Renal cortical epithelial cell (primary cell): ENCODE measurements around the gene ZC3H7A. TPM values are rescaled to one million over a fixed set of nuclear protein-coding genes. Genes with fewer than 3 reads are reported as not detected.
A peak's percentile ranks its signal among the peaks of the same experiment; 100 is the strongest.
"Not testable (repeated sequence)": the region's sequence is repeated elsewhere in the genome, so short reads cannot be mapped to it uniquely, and the experiment has no call there.

Experiments
- DNase-seq: peaks from one replicate; pipeline ENCODE4 v3.0.0-alpha.2; 2011; ENCODE audit warnings: low read depth
- total RNA-seq: library from RNA; depleted of rRNA; stranded (reverse); fragments of >200 nt; gene quantifications from 2 replicates; pipeline ENCODE4 v1.2.3, GENCODE V29; 2014

The ZC3H7A gene, protein sequence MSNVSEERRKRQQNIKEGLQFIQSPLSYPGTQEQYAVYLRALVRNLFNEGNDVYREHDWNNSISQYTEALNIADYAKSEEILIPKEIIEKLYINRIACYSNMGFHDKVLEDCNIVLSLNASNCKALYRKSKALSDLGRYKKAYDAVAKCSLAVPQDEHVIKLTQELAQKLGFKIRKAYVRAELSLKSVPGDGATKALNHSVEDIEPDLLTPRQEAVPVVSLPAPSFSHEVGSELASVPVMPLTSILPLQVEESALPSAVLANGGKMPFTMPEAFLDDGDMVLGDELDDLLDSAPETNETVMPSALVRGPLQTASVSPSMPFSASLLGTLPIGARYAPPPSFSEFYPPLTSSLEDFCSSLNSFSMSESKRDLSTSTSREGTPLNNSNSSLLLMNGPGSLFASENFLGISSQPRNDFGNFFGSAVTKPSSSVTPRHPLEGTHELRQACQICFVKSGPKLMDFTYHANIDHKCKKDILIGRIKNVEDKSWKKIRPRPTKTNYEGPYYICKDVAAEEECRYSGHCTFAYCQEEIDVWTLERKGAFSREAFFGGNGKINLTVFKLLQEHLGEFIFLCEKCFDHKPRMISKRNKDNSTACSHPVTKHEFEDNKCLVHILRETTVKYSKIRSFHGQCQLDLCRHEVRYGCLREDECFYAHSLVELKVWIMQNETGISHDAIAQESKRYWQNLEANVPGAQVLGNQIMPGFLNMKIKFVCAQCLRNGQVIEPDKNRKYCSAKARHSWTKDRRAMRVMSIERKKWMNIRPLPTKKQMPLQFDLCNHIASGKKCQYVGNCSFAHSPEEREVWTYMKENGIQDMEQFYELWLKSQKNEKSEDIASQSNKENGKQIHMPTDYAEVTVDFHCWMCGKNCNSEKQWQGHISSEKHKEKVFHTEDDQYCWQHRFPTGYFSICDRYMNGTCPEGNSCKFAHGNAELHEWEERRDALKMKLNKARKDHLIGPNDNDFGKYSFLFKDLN
- total RNA-seq = 34.2 and 77.0 TPM in 2 replicates

- peak; percentile 89 for DNase-seq
Observed at GRCh38 chr16:11797166-11797956, at the start of gene ZC3H7A. Gene ZC3H7A, minus strand, starts transcription at chr16:11797258. Its CDS starts 14,904 bp downstream, at chr16:11782354.

DNA sequence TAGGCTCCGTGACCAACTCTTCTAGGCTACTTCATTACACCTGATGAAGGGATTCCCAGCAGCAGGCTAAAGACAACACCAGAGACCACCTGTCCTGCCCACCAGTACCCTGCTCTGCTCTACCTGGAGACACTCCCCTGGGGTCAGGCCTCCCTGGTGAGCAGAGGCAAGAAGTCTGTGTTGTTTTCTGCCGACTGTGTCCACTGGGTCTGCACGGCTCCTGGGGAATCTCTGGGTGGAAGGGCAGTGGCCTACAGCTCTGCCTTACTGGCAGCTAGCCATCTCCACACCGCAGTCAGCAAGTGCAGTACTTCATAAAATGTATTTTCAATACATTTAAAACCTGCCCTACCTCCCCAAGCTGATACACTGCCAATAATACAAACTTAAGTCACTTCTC is 47.4 kb upstream of the ZC3H7A start:
- no peak for DNase-seq

- no peak for DNase-seq
Observed at GRCh38 chr16:11843861-11844260, 46.8 kb upstream of the ZC3H7A start.

DNA sequence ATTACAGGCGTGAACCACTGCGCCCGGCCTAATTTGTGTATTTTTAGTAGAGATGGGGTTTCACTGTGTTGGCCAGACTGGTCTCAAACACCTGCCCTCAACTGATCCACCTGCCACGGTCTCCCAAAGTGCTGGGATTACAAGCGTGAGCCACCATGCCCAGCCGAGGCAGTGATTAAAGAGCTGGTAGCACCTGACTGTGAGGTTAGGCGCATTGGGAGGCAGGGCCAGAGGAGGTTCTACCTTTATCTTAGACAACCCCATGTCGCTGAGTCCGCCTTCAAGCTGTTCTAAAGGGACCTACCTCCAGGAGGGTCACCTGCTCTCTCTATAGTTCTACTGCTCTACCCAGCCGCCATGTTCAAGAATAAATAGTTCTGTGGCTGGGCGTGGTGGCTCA is 46.1 kb upstream of the ZC3H7A start:
- DNase-seq = no peak

DNA sequence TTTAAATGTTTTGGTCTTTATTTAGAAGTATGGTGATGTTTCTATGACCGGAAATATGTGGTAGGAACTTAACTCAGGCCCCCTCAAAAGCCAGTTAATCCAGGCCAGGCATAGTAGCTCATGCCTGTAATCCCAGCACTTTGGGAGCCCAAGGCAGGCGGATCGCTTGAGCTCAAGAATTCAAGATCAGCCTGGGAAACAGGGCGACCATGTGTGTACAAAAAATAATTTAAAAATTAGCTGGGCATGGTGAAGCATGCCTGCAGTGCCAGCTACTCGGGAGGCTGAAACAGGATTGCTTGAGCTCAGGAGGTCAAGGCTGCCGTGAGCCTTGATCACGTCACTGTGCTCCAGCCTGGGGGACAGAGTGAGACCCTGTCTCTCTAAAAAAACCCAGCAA is 44.0 kb upstream of the ZC3H7A start:
- DNase-seq = no peak

DNA sequence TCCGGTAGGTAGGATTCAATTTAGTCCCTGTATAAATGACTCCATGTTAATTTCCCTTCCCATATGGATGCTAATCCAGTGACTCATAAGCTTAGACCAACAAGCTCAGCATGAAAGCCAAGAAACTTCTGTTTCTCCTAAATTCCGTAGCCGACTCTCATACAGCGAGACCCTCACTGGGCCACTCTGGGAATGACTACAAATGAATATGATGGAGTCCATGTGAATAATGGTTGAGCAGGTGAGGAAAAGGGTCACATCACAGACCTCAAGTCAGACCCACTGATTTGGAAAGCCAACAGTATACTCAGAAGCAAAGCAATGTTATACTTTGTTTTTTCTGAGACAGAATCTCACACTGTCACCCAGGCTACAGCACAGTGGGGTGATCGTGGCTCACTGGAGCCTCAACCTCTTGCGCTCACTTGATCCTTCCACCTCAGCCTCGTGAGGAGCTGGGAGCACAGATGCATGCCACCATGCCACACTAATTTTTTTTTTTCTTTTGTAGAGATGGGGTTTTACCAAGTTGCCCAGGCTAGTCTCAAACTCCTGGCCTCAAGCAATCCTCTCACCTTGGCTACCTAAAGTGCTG is 39.7 kb upstream of the ZC3H7A start:
- DNase-seq = peak; percentile 81

DNA sequence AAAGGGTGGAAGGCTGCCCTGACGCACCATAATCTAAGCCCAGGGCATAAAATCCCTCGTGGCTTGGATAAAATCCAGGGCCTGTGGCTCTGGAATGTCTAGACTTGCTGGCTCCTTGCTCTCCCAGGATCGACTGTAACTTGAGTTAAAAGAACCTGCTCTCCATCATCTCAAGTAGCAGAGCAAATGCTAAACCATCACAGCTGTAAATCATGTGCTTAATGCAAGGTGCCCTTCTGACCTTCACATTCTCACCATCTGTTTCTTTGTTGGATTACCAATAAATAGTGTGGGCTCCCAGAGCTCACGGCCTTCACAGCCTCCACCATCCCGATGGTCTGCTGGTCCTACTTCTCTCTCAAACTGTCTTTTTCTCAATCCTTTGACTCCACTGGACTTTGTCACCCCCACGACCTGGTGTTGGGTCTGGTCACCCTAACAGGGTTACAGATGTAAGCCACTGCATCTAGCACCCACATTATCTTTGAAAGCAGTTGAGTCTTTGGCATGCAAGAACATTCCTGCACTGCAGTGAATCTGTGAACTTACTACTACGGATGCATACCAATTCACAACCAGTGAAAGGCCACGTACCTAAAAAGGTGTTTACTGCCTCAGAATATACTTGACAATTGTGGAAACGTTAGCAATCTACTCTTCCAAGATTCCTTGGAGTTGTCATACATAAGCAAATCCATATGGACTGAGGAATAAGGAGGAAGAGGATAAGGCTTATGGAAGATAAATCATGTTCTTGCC is 39.0 kb upstream of the ZC3H7A start:
- DNase-seq = peak; percentile 12

- DNase-seq = no peak
Observed at GRCh38 chr16:11835309-11835708, 38.3 kb upstream of the ZC3H7A start.

GRCh38 chr16:11833951-11834695 is 37.1 kb upstream of the ZC3H7A start:
- DNase-seq = peak; percentile 53

GRCh38 chr16:11828696-11829095 is 31.6 kb upstream of the ZC3H7A start:
- DNase-seq = no peak

DNA sequence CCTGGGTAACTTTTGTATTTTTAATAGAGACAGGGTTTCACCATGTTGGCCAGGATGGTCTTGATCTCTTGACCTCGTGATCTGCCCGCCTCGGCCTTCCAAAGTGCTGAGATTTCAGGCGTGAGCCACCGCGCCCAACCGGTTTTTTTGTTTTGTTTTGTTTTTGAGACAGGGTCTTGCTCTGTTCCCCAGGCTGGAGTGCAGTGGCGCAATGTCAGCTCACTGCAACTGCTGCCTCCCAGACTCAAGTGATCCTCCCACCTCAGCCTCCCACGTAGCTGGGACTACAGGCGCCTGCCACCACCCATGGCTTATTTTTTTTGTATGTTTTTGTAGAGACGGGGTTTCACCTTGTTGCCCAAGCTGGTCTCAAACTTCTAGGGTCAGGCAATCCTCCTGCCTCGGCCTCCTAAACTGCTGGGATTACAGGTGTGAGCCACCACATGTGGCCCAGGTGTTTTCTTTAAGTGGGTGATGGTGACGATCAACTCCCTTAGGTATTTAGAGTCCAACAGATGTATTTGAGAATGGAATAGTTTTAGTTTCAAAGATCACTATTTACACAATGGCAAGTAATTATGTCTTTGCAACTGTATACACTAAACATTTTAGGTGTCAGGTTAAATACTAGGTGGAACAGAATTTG is 28.6 kb upstream of the ZC3H7A start:
- not testable (repeated sequence) for DNase-seq

- peak; percentile 49 for DNase-seq
Observed at GRCh38 chr16:11824362-11824761, 27.3 kb upstream of the ZC3H7A start.

GRCh38 chr16:11823645-11824044 is 26.6 kb upstream of the ZC3H7A start:
- not testable (repeated sequence) for DNase-seq

DNA sequence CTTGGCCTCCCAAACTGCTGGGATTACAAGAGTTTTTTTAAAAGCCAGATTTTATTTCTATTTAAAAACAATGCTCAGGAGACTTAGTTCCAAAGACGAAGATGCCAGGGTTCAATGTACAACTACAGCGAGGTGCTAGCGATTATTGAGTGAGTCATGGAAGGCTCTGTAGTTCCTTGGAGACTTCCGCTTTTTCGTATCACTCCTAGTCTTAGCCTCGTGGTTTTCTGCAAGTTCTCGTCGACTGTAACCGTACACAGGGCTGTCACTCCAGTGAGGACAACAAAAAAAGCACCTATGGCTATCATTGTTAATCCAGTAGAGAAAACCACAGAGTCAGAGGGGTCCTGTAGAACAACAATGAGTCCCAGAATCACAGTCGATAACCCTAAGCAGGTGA is 22.7 kb upstream of the ZC3H7A start:
- DNase-seq = no peak

- DNase-seq = not testable (repeated sequence)
Observed at GRCh38 chr16:11818970-11819369, 21.9 kb upstream of the ZC3H7A start.

DNA sequence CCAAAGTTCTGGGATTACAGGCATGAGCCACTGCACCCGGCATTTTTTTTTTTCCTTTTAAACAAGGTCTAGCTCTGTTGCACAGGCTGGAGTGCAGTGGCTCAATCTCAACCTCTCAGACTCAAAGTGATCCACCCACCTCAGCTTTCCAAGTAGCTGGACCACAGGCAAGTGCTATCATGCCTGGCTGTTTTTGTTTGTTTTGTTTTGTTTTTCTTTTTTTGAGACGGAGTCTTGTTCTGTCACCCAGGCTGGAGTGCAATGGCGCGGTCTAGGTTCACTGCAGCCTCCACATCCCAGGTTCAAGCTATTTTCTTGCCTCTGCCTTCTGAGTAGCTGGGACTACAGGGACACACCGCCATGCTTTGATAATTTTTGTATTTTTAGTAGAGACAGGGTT is 19.1 kb upstream of the ZC3H7A start:
- DNase-seq = no peak

DNA sequence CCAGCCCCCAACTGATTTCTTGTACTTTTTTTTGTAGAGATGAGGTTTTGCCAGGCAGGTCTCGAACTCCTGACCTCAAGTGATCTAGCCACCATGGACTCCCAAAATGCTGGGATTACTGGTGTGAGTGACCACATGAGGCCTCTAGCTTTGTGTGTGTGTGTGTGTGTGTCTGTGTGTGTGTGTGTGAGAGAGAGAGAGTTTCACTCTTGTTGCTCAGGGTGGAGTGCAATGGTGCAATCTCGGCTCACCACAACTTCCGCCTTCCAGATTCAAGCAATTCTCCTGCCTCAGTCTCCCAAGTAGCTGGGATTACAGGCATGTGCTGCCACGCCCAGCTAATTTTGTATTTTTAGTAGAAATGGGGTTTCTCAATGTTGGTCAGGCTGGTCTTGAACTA is 17.7 kb upstream of the ZC3H7A start:
- not testable (repeated sequence) for DNase-seq

GRCh38 chr16:11806721-11807120 is 9.7 kb upstream of the ZC3H7A start:
- DNase-seq = no peak

GRCh38 chr16:11805556-11805955 is 8.5 kb upstream of the ZC3H7A start:
- no peak for DNase-seq
